ENCODE data around the gene CST11. TPM values are rescaled to one million over a fixed set of nuclear protein-coding genes. Genes with fewer than 3 reads are reported as not detected.

Gene CST11
- total and polyA plus RNA-seq, 10 of the 15 experiments (the other 5 are each of a cell fraction or from before 2014, with no cell fraction given): 0.33 TPM; not detected in 9

GRCh38 chr20:23456873-23457272, 4.2 kb upstream of the CST11 start (continued):
- TF ChIP-seq STAT3 (IDR thresholded peaks at IDR 0.05; ENCODE audit: low read depth, low read length): no peak

GRCh38 chr20:23456409-23456808, 3.7 kb upstream of the CST11 start:
- ATAC-seq: no peak
- SMC1A ChIA-PET (ENCODE audit: uncharacterized antibody, unreplicated experiment): no interaction called here

More at GRCh38 chr20:23456409-23456808, 3.7 kb upstream of the CST11 start:
- intact Hi-C loops (cut with micrococcal nuclease; ENCODE audit: unreplicated experiment) (no loop called here), in situ Hi-C loops (cut with MboI) (no loop called here)
- peaks cover 2% of the 10 kb centered on the region in 2 experiments; a peak in 1 of 4 replicates for H3K27me3 ChIP-seq (replicated peaks in 1 of 2; ENCODE audit: control insufficient read depth in 2 of 2, insufficient read depth in 2 of 2, low read length in 1 of 2)
- no peak overlapping the region for H3K4me3 ChIP-seq
- no peaks in the 10 kb centered on the region for H3K4me1 ChIP-seq (ENCODE audit: control insufficient read depth, insufficient read depth, low read length)
- FAIRE-seq (no peak), DNase-seq (ENCODE audit: low read depth, low spot score) (no peak)
- ChIA-PET POLR2A (no interaction called here), RAD21 (ENCODE audit: unreplicated experiment) (no interaction called here), CTCF (no interaction called here)
- no peak overlapping the region for H3K27ac ChIP-seq (ENCODE audit: control insufficient read depth, insufficient read depth)
- no peaks in the 10 kb centered on the region for H3K79me2 ChIP-seq (ENCODE audit: control insufficient read depth, insufficient read depth, low read length)
- WGBS (ENCODE audit: insufficient coverage, insufficient replicate concordance, low lambda C conversion rate, missing lambda C conversion rate): 13% methylated on average over 3 of the region's 3 CpGs
- H2AFZ ChIP-seq (ENCODE audit: control insufficient read depth, low read depth, low read length): no peak overlapping the region
- no peak overlapping the region for H3K4me2 ChIP-seq (ENCODE audit: control insufficient read depth, insufficient read depth)
- TF ChIP-seq RCOR1 (conservative IDR thresholded peaks at IDR 0.05; ENCODE audit: low read depth, low read length) (no peak), NR2C2 (IDR thresholded peaks at IDR 0.05; ENCODE audit: borderline replicate concordance, control insufficient read depth, insufficient read length, low read depth) (no peak), KLF5 (IDR thresholded peaks at IDR 0.05; ENCODE audit: partially characterized antibody) (no peak), ASH2L (IDR thresholded peaks at IDR 0.05; ENCODE audit: borderline replicate concordance, low read depth) (no peak), ZNF207 (IDR thresholded peaks at IDR 0.05; ENCODE audit: borderline replicate concordance) (no peak), BCL3 (IDR thresholded peaks at IDR 0.05; ENCODE audit: borderline replicate concordance, insufficient read depth, low read depth, low read length, poor library complexity, severe bottlenecking) (no peak), HDAC2 (IDR thresholded peaks at IDR 0.05) (no peak), BHLHE40 (IDR thresholded peaks at IDR 0.05; ENCODE audit: borderline replicate concordance in 1 of 2, low read depth in 2 of 2, low read length in 1 of 2) (no peak), CHD2 (IDR thresholded peaks at IDR 0.05; ENCODE audit: borderline replicate concordance, low read depth, low read length) (no peak), RAD21 (IDR thresholded peaks at IDR 0.05; ENCODE audit: insufficient read depth, low read depth, low read length) (no peak), YY1 (IDR thresholded peaks at IDR 0.05; ENCODE audit: low read depth, low read length) (no peak), EP300 (IDR thresholded peaks at IDR 0.05; ENCODE audit: borderline replicate concordance in 1 of 2, control insufficient read depth in 1 of 2, low read depth in 2 of 2, low read length in 2 of 2) (no peak), MTA3 (IDR thresholded peaks at IDR 0.05; ENCODE audit: borderline replicate concordance, low read length) (no peak), NFIC (IDR thresholded peaks at IDR 0.05; ENCODE audit: low read depth, low read length) (no peak)
- TF ChIP-seq, protein P1, sequence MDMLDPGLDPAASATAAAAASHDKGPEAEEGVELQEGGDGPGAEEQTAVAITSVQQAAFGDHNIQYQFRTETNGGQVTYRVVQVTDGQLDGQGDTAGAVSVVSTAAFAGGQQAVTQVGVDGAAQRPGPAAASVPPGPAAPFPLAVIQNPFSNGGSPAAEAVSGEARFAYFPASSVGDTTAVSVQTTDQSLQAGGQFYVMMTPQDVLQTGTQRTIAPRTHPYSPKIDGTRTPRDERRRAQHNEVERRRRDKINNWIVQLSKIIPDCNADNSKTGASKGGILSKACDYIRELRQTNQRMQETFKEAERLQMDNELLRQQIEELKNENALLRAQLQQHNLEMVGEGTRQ (IDR thresholded peaks at IDR 0.05; ENCODE audit: borderline replicate concordance, low read depth, low read length): no peak
- no peaks in the 10 kb centered on the region for H3K9me3 ChIP-seq (replicated peaks; ENCODE audit: control insufficient read depth, insufficient read depth, low read length)
- BruUV-seq (replicated peaks): no TSS peak
- H4K20me1 ChIP-seq (ENCODE audit: control insufficient read depth, insufficient read depth): no peaks in the 10 kb centered on the region
- H3K9ac ChIP-seq (ENCODE audit: control insufficient read depth, insufficient read depth, low read length): no peak overlapping the region
- no peaks in the 10 kb centered on the region for H3K36me3 ChIP-seq (ENCODE audit: control insufficient read depth in 2 of 2, insufficient read depth in 2 of 2, low read length in 1 of 2)
